ENCODE measurements around the gene TTLL5.
A peak's percentile ranks its signal among the peaks of the same experiment; 100 is the strongest.

Gene TTLL5

DNA sequence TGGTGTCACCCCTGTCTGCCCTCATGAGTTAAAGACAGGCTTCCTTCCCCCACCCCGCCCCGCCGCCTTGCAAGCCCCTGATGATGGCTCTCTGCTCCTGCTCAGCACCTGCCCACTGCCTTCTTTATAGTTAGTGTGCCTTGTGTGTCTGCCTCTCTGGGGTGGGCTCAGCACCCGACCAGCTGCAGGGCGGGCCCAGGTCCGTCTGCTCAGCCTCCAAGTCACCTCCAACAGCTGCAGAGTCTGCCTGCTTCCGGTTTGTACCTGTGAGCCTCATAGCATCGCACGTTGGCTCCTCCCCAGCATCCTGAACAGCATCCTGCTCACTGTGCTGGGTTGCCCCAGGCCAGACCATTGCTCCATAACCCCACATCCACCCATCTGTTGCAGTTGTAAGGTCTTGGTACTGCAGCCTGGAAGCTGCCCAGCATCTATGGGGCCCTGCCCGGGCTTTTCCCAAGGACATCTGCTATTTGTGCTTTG lies 317.2 kb downstream of the TTLL5 start:
- DNase-seq, result peak in 1 of 2 donors; percentile 6

DNA sequence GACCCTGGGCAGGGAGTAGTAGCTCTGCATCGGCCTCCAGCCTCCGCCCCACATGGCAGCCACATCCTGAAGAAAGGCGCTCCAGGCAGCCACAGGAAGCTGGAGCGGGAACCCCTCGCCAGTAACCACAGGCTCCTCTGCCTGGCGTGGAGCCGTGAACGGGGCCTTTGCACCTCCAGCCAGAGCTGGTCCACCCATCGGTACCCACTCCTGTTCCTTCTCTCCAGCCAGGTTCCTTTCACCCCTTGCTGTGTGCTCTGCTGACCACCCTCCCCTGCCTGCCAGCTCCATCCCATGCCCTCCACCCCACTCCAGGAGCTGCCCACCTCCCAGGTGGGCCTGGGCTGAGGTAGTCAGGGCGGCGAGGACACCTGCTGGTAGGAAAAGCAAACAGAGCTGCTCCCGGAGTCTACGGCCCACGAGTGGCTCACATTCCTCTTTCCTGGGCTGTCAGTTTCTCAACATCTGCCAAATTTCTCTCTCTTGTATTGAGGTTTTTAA lies 318.1 kb downstream of the TTLL5 start:
- peak in 1 of 2 donors; percentile 29 for DNase-seq

DNA sequence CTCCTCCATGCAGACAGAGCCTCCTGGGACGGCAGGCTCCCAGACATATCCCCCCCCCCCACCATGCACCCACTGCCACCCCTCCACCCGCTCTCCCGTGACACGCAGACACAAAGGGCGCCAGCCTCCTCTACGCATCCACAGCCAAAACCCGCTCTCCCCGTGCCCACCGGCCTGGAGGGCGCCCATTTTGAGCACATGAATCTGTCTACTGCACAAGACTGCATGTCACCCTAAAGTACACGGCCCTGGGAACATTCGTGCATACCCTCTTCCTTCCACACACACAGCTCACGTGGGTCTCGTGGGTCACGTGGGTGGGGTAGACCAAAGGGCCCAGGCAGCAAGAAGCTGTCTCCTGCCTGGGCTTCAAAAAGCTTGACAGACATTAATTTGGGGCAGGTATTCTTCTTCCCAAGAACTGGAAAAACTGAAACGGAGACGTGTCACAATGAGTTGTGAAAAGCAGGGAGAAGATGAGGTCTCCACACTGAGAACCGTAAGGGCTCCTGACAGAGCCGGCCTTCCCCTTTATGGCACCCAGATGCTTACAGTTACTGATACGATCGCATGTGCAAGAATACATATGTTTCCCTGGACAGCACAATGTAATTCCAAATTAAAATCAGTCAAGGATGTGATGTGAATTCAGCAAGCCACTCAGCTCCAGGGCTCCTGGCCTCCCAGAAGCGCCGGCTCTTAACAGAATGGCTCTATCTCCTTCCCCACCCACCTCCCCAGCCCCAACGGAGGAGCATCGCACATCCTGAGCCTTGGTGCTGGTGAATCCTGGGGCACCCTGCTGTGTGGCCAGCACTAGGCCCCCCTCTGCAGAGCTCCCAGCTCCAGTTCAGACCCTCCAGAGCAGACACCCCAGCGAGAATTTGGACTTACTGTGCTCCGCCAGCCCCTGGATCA lies 318.9 kb downstream of the TTLL5 start:
- no peak for DNase-seq

DNA sequence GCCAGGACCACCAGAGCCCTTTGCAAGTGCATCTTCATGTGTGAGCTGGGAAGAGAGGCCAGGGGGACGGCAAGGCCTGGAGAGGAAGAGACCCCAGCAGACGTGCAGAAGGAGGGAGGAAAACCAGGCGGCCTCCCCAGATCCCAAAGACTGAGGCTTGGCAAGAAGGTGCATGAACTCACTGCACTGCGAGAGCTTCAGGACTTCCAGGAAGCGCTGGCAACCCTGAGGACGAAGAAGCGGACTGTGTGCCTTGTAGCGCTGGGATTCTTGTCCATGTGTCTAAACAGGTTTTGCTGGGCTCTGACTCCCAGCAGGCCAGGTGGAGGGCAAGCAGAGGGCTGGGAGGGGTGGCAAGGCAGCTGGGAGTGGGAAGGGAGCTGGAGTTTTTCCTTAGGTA lies 319.8 kb downstream of the TTLL5 start:
- DNase-seq, result no peak

DNA sequence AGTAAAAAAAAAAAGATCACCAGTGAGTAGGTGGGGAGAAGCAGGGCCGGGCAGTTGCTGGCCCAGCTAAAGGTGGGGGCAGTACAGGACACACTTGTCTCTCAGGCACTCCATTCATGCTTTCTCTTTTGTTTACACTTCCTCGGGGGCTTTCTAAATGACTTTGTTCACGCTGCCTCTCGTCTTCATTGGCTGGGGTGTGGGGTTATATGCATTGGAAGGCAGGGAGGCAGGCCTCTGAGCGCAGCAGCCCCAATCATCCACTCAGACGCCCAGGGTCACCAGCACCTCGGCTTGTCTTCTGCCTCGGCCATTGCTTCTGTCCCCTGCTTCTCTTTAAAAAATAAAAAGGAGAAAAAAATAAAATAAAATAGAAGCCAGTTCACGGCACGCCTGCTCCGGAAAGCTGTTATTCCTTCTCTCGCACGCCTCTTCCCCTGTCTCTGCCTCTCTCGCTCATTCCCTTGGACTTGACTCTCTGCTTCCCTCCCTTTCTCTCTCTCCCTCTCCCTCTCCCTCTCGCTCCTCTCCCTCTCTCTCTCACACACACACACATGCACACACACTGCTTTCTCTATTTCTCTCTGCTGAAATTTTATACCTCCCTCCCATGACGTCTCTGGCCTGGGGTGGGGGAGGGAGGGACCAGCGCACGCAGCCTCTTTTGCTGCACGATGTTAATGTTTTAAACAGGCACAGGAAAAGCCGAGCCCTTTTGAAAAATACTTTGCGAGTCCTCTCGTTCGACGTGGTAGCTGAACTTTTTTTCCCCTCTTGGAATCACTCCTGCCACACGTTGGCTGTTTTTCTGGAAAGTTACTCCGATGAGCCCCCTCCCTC lies 320.6 kb downstream of the TTLL5 start, which contains the start of gene TGFB3:
TSS of gene TGFB3 (minus strand) at position 570 of the 840 bp plus-strand sequence. CDS start 1,102 bp downstream, outside the sequence.
- DNase-seq, result peak; percentile 52 to 63

DNA sequence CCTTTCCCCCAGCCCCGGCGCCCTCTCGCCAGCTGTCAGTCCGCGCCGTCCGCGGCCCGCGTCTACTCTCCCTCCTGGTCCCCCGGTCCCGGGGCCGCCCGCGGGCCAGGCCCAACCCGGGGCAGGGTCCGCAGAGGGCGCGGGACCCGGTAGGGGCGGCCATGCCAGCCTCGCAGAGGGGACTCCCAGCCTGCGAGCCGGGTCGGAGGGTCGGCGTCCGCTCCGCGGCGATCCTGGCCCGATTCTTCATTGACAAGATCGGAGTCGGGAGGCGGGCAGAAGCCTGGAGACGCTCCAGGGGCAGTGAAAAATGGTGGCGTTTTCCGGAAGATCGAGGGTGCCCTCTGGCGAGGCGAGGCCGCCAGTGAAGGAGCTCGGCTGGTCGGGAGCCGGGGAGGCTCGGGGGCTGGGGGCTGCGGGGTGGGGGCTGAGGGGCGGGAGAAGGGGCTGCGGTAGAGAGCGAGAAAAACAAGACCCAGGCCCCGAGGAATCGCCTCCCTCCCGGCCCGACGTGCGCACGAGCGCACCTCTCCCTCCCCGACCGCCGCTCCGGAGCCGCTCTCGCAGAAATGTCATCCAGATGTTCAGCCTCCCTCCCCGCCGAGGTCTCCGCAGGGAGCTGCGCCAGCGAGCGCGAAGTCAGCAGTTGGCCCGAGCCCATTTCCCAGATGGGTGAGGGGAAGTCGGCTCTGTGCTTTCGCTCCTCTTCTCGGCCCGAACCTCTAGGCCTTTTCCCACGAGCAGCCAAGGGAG lies 321.4 kb downstream of the TTLL5 start:
- peak; percentile 73 to 76 for DNase-seq

DNA sequence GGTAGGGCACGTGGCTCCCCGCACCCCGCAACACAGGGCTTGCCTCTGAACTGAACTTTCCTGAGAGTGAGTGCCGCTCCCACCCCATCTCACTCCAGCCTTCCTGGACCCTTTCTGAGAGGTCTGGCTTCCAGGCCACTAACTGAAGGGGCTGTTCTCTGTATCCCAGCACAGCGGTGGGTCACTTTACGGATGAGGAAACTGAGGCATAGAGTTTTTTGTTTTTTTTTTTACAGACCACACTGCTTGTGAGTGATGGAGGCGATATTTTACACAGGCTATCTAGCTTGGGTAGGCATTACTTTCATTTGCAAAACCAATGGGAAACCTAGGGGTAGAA lies 321.9 kb downstream of the TTLL5 start:
- DNase-seq, result no peak

DNA sequence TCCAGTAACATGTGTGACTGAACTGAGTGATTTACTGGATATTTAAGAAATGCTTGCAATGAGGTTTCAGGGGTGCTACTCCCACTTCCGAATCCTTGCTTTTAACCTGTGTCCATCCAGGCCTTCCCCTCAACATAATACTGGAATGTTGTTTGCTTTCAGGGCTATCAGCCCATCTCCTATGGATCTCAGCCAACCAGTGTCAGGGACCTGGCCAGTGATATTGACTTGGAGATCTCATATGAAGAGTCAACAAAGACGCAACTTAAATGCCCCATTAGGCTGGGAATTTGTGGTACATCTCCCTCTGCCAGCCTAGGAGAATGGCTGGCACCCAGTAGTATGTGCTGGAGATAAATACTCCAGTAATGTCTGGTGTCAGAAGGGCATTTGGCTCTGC lies 323.6 kb downstream of the TTLL5 start:
- no peak for DNase-seq

DNA sequence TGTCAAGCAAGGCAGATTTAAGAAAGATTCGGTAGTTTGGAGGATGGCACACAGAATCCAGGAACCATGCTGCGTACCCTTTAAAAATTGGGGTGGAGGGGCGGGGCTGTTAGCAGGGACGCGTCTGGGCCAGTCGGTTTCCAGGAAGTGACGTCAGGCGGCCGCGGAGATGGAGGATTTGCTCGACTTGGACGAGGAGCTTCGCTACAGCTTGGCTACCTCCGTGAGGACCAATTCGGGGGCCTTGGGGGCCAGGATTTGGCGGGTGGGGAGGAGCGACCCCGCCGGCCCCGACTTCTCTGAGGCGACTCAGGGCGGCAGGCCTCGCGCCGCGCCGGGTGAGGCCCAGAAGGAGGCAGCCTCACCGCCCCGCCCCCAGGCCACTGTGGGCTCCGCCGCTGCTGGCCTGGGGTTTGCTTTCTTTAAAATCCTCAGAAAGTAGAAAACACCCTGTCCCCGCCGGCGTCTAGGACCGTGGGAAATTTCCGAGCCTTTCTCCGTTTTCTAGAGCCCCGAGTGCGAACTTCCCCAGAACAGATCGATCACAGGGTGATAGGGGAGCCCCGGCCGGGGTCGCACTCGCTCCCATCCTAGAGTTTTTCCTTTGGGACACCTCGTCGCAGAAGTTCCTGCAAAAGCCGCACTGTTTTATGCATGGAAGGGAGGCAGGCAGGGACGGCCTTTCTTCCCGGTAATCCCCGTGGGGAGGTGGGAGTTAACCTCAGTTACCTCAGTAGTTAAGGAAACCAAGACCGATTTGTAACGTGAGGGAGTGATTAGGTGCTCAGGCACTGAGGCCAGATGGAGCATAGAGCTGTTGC lies 324.8 kb downstream of the TTLL5 start, which contains the start of gene IFT43:
TSS of gene IFT43 (plus strand) at position 146 of the 821 bp plus-strand sequence. CDS start at position 170, 24 bp downstream.
- DNase-seq, result peak; percentile 89 to 94

DNA sequence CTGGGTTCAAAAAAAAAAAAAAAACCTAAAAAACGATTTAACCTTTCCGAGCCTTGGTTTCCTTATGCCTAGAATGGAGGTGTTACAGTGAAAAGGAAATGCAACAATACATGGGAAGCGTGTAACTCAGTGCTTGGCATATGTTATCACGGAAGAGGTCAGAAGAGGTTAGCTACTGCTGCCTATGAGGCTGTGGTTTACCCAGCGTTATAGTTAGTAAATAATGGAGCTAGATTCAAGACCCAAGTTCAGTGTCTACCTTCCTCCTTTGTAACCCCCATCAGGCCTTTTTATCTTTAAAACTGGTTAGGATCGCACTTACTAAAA lies 325.4 kb downstream of the TTLL5 start:
- DNase-seq, result no peak

DNA sequence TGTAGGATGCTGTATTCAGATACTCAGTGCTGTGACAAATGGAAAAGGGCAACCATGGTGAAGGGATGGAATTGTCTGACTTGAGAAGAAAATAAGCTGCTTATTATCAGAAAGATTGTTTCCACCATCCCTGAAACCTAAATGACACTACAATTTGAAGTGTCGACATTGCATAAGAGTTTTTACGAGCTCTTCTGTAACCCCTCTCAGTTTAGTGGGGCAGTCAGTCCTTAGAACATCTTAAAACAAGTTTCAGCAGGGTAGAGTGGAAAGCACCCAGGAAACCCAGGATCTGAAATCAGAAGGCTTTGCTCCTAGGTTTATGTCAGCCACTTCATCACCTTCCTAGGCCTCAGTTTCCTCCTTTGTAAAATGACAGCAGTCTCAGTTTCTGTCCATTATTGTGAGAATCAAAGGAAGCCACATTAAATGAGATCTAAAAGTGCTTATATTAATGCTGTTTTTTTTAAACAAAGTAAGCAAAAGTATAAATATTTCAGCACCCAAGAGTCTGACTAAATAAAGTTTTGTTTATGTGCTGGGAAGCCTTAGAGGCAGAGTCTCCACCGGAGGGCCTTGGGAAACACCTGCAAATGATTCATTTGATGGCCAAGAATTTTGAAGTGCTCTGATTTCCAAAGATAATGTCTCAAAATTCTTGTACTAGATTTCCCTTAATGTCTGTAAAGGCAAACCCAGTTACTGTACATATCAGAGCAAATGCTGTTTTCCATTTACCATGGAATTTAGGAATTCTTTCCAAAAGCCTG lies 326.3 kb downstream of the TTLL5 start:
- no peak for DNase-seq

DNA sequence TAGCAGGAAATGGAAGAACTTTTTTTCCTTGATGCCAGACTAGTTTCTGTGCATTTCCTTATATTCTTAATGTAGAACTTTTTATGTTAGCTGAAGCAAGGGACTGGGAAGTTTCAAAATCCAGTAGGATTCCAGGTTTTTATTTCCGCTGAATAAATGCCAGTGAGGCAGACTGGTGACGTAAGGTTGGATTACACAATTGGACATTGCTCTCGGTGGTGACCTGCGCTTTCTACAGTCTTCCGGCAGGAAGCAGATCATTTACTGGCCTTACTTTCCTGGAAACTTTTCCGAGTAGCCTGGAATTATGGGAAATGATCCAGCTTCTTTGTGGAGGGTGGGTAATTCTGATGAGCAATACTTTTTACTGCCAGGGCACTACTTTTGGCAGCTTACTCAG lies 328.1 kb downstream of the TTLL5 start:
- DNase-seq, result no peak

DNA sequence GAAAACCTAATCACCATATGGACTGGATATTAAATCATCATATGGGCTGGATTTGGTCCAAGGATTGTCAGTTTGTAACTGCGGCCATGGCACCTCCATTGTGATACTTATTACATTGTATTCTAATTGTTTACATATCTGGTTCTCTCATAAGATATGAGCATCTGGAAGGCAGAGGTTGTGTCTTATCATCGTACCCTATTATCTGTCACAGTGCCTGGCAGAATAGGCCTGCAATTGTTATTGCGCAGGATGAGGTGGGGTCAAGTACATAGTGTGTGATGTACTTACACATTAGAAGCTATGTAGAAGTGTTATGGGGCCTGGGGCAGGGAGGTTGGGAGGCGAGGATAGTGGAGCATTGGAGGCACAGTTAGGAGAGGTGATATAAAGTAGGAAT lies 329.3 kb downstream of the TTLL5 start:
- no peak for DNase-seq

DNA sequence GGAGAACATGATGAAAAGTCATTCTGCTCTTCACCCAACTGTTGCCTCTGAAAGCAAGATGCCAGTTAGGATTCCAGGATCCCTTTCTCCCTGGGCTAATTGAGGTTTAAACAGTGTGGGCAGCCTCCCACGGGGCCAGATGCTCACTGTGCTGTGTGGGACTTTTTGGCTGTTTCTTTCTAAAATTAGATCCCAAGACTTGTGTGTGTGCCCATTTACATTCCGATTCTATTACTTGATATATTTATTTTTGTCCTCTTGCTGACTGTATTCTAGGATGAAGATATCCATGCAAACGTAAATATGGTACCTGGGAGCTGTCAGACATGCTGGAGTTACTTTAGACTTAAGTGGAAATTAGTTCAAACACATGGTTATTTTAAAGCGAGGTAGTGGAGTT lies 330.7 kb downstream of the TTLL5 start:
- no peak for DNase-seq

DNA sequence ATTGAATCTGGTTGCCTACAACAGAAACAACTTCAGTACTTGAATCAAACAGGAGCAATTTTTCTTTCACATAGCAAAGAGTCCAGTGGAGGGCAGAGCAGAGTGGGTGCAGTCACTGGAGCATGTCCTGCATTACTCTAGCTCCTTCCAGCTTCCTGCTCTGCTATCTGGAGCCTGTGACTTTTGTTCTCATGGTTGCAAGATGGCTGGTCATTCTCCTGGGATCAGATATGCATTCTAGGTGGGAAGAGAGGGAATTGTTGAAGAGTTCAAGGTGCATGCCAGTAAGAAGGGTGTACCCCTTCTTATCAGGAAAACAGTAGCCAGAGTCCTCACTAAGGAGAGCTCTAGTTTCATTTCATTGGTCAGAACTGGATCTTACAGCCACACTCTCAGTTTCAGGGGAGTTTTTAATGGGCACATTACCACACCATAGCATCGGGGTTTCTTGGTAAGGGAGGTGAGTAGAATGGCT lies 332.6 kb downstream of the TTLL5 start:
- no peak for DNase-seq

DNA sequence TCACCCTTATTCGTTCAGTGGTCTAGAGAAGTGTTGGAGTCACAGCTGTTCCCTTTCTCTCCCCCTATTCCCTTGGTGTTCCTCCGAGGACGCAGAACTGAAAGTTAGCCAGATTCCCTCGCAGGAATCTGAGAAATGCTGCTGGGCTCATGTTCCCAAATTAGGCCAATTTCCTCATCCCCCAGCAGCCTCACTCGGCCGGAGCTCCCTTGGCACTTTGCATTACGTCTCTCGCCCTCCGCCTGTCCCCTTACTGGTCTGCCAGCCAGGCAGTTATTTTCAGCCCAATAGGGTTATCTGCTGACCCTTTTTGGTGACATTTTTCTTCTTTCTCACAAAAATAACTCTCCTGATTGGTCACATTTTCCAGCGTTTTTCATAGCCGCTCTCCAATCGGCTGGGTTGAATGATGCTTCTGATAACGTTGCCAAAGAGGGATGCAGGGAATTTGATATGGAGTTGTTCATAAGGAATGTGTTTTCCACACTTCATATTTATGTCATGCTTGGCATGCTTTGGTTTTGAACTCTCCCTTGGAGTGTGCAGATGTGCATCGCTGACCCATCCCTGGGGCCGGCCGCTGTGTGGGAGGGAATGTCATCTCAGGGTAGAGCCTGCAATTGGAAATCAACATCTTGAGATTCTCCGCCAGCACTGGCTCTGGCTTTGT lies 334.5 kb downstream of the TTLL5 start:
- DNase-seq, result no peak

DNA sequence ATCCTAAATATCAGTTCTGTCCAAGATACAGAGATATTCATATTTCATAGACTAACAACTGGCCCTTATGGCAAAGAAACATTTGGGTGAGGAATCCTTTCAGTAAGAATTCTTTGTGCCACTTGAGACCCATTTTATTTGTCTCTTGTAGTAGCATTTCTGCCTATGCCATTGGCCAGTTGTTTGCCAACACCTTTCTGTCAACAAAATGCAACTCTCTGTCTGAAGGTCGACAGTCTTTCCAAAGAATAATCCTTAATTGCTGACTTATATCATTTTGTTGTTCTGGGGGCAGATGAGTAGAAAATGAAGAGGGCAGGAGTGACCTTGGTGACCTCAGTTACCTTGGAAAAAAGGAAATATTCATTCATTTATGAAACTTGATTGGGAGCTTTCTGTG lies 335.4 kb downstream of the TTLL5 start:
- no peak for DNase-seq

DNA sequence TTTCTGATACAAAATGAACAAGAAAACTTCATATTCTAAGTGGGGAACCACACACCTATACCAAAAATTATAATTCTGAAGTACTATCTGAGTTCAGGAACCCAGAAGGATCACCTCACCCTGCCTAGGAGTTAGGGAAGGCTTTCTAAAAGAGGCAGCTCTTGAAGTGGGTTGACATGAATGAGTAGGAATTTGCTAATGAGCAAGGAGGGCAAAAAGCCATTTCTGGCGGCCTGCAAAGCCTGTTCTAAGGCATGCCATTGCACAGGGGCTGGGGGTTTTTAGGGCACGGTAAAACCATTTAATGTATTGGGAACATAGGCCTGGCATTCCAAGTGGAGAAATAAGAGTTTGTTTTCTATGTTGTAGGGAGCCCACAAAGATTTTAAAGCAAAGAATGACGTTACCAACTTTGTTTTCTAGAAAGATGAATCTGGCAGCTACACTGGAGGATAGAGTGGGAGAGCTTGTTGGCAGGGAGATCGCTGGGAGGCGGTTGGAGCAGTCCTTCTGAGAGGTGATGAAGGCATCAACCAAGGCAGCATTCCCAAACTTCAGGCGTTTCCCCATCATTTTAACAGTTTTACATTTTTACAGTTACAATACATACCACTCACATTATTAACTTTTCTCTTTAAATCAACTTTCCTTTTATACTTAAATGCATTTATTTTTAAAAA lies 338.6 kb downstream of the TTLL5 start:
- DNase-seq, result no peak

DNA sequence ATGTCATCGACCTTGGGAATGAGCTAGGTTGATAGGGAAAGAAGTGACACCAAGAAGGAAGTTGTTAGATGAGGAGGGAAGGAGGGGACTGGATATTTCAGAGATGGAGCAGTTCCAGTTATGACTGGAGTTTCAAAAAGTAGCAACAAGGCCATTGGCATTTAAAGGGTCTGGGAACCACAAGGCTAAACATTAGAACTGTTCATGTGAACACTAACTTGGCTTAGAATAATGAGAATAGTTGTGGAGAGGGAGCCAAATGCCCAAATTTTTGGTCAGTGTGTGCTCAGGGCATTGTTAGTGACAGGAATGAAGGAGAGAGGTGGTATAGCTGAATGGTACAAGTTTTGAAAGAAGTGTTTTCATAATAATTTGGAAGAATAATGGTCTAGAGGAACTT lies 341.3 kb downstream of the TTLL5 start:
- no peak for DNase-seq

All from activated CD4-positive, alpha-beta T cell treated with anti-CD3 and anti-CD28 coated beads for 4 hours (primary cell).